CD14-positive monocyte (primary cell): ENCODE measurements around the gene DNAH10. TPM values are rescaled to one million over a fixed set of nuclear protein-coding genes. Genes with fewer than 3 reads are reported as not detected.

Experiments
- DNase-seq, 3 donors: peaks; one replicate each; pipeline ENCODE4 v3.0.0-alpha.2; 2011 to 2022
- H2AFZ ChIP-seq: 2 replicates; pipeline ENCODE4 v1.6.0; 2012; ENCODE audit warnings: mild to moderate bottlenecking, low read depth, low read length, inconsistent platforms; ENCODE audit not compliant: insufficient read depth, poor library complexity, severe bottlenecking
- H3K27ac ChIP-seq, 2 donors: 1 replicate in 1 of 2; 2 replicates in 1 of 2; pipeline ENCODE4 v1.5.1; 2012 to 2013; ENCODE audit warnings: low read length in 2 of 2, control low read depth in 1 of 2, inconsistent platforms in 1 of 2, low read depth in 1 of 2, mild to moderate bottlenecking in 1 of 2
- H3K27me3 ChIP-seq, 2 donors: one replicate each; pipeline versions ENCODE4 v1.6.0 to v1.6.1; 2011 to 2013; ENCODE audit warnings: low read length in 2 of 2; ENCODE audit not compliant: control insufficient read depth in 2 of 2, insufficient read depth in 2 of 2
- H3K36me3 ChIP-seq, 2 donors: replicated peaks in 1 of 2; 1 replicate in 1 of 2; 2 replicates in 1 of 2; pipeline versions ENCODE4 v1.5.1 to v1.6.1; 2012 to 2013; ENCODE audit warnings: low read length in 2 of 2, control low read depth in 1 of 2, inconsistent platforms in 1 of 2, mild to moderate bottlenecking in 1 of 2; ENCODE audit not compliant: insufficient read depth in 2 of 2, control insufficient read depth in 1 of 2
- H3K4me1 ChIP-seq, 2 donors: 1 replicate in 1 of 2; 2 replicates in 1 of 2; pipeline versions ENCODE4 v1.5.1 to v1.6.1; 2012 to 2013; ENCODE audit warnings: low read length in 2 of 2, control low read depth in 1 of 2, inconsistent platforms in 1 of 2, mild to moderate bottlenecking in 1 of 2, moderate library complexity in 1 of 2; ENCODE audit not compliant: insufficient read depth in 2 of 2, control insufficient read depth in 1 of 2
- H3K4me2 ChIP-seq: replicated peaks from 2 replicates; pipeline ENCODE3; 2012; ENCODE audit warnings: low read length, moderate library complexity, mild to moderate bottlenecking; ENCODE audit not compliant: poor library complexity, severe bottlenecking; ENCODE audit errors: extremely low read depth
- H3K4me3 ChIP-seq, 3 experiments: fragments of 200-600 bp in 1 of 3; sonication (generic) in 1 of 3; replicated peaks in 1 of 3; 1 replicate in 2 of 3; 2 replicates in 1 of 3; pipeline ENCODE4 v1.5.1; 2011 to 2013; ENCODE audit warnings: low read length in 3 of 3, mild to moderate bottlenecking in 3 of 3, control low read depth in 2 of 3, low read depth in 2 of 3, inconsistent platforms in 1 of 3, moderate library complexity in 1 of 3
- H3K79me2 ChIP-seq: 2 replicates; pipeline ENCODE4 v1.6.0; 2012; ENCODE audit warnings: mild to moderate bottlenecking, control low read depth, inconsistent platforms, low read length, moderate library complexity; ENCODE audit not compliant: insufficient read depth
- H3K9ac ChIP-seq: 2 replicates; pipeline ENCODE4 v1.6.0; 2017; ENCODE audit warnings: low read length, mild to moderate bottlenecking; ENCODE audit not compliant: insufficient read depth, poor library complexity, severe bottlenecking
- H3K9me3 ChIP-seq, 2 donors: replicated peaks in 1 of 2; 1 replicate in 1 of 2; 2 replicates in 1 of 2; pipeline versions ENCODE4 v1.5.1 to v1.6.1; 2012 to 2013; ENCODE audit warnings: low read length in 2 of 2, control low read depth in 1 of 2; ENCODE audit not compliant: control insufficient read depth in 1 of 2, insufficient read depth in 1 of 2
- H4K20me1 ChIP-seq: 2 replicates; pipeline ENCODE4 v1.6.0; 2012; ENCODE audit warnings: mild to moderate bottlenecking, low read length, control low read depth, moderate library complexity; ENCODE audit not compliant: insufficient read depth
- H3K27ac Mint-ChIP-seq, 7 donors: one replicate each; pipeline ENCODE4 v1.8.0; 2020; ENCODE audit warnings: mild to moderate bottlenecking in 7 of 7, mixed read lengths in 7 of 7, moderate library complexity in 6 of 7, inconsistent platforms in 2 of 7
- H3K27me3 Mint-ChIP-seq, 3 donors: one replicate each; pipeline ENCODE4 v1.8.0; 2021 to 2022; ENCODE audit warnings: low read depth in 3 of 3, mild to moderate bottlenecking in 3 of 3, mixed read lengths in 3 of 3, moderate library complexity in 3 of 3, inconsistent platforms in 1 of 3
- H3K36me3 Mint-ChIP-seq, 2 donors: one replicate each; pipeline ENCODE4 v1.8.0; 2020; ENCODE audit warnings: mixed read lengths in 2 of 2, inconsistent platforms in 1 of 2, mild to moderate bottlenecking in 1 of 2
- H3K4me1 Mint-ChIP-seq: one replicate; pipeline ENCODE4 v1.8.0; 2020; ENCODE audit warnings: mild to moderate bottlenecking, mixed read lengths
- H3K4me3 Mint-ChIP-seq, 2 donors: one replicate each; pipeline ENCODE4 v1.8.0; 2020; ENCODE audit warnings: mild to moderate bottlenecking in 2 of 2, mixed read lengths in 2 of 2, moderate library complexity in 1 of 2
- H3K9me3 Mint-ChIP-seq, 7 donors: one replicate each; pipeline ENCODE4 v1.8.0; 2020 to 2022; ENCODE audit warnings: mixed read lengths in 7 of 7, mild to moderate bottlenecking in 6 of 7, moderate library complexity in 6 of 7, inconsistent platforms in 2 of 7
- CTCF ChIP-seq: fragments of 200-600 bp; IDR thresholded peaks from one replicate; pipeline ENCODE4 v1.8.0; 2022; ENCODE audit warnings: antibody characterized with exemption, mild to moderate bottlenecking
- WGBS: methylation state at CpG from one replicate; pipeline ENCODE4 v1.1.5; 2013; ENCODE audit warnings: missing lambda C conversion rate; ENCODE audit not compliant: insufficient coverage; 5-methylcytosine and 5-hydroxymethylcytosine counted together
- intact Hi-C, 2 donors: fragments of 100-400 bp; cut with micrococcal nuclease; formaldehyde crosslinking; loops; one replicate each; pipeline versions ENCODE4 v1.15.0 to v1.15.1; 2023
- polyA plus RNA-seq, 3 donors: library from polyadenylated mRNA; depleted of rRNA in 1 of 3; unstranded in 2 of 3; stranded (reverse) in 1 of 3; fragments of 300-500 nt in 2 of 3; fragments of >200 nt in 1 of 3; fragmentation: Illumina TruSeq in 2 of 3; gene quantifications; 1 replicate in 2 of 3; 2 replicates in 1 of 3; pipeline ENCODE4 v1.2.3, GENCODE V29; 2012 to 2021

DNAH10 gene
- polyA plus RNA-seq, 3 donors = not detected

GRCh38 chr12:123912415-123913380 lies 150.6 kb downstream of the DNAH10 start:
- WGBS = 83% methylated on average over 20 of the region's 25 CpGs
- H3K36me3 ChIP-seq = no peaks in the 10 kb centered on the region
- peaks cover 0 to 1% (median 0%) of the 10 kb centered on the region in 7 donors for H3K9me3 Mint-ChIP-seq
- H4K20me1 ChIP-seq = no peaks in the 10 kb centered on the region
- no peaks in the 10 kb centered on the region for H3K27me3 ChIP-seq
- peaks cover 3% of the 10 kb centered on the region in 3 donors for H3K27me3 Mint-ChIP-seq
- no peak overlapping the region for H3K4me3 Mint-ChIP-seq
- intact Hi-C loops = no loop called here
- H3K4me1 Mint-ChIP-seq = no peaks in the 10 kb centered on the region
- no peak for DNase-seq
- H3K4me1 ChIP-seq = no peaks in the 10 kb centered on the region
- H3K9me3 ChIP-seq = no peaks in the 10 kb centered on the region
- no peak overlapping the region for H3K4me2 ChIP-seq
- no peaks in the 10 kb centered on the region for H3K36me3 Mint-ChIP-seq
- H2AFZ ChIP-seq = no peak overlapping the region
- H3K27ac ChIP-seq = no peak overlapping the region
- no peak overlapping the region for H3K4me3 ChIP-seq
- TF ChIP-seq CTCF = no peak
- no peak overlapping the region for H3K27ac Mint-ChIP-seq
- H3K79me2 ChIP-seq = no peaks in the 10 kb centered on the region
- no peak overlapping the region for H3K9ac ChIP-seq

DNA sequence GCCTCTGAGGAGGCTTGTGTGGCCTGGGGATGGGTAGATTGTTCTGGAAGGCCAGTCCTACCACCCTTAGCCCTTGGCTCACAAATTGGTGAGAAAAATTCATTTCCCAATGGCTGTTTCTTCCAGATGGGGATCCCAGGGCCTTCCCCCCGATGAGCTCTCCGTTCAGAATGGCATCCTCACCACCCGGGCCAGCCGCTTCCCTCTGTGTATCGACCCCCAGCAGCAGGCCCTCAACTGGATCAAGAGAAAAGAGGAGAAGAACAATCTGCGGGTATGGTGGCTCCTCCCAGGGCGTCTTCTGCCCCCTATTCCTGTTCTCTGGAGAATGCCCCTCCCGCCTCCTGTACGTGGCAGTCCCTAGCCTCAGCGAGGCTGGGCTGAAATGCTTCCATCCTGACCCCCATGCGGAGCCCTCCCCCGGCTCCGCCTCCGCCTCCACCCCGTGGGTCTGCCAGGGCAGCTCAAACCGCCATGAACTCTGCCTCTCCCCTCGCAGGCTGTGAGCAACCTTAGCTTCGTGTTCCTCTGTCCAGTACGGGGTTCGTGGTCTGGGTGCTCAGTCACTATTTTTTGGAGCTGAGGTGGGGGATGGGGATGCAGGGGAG lies 152.7 kb downstream of the DNAH10 start:
- H3K27ac Mint-ChIP-seq = no peak overlapping the region

More for the DNA sequence above, 152.7 kb downstream of the DNAH10 start:
- Histone ChIP-seq H3K4me1 (no peaks in the 10 kb centered on the region), H3K9me3 (no peaks in the 10 kb centered on the region), H2AFZ (no peak overlapping the region), H3K79me2 (no peaks in the 10 kb centered on the region), H3K27me3 (no peaks in the 10 kb centered on the region), H3K27ac (no peak overlapping the region), H3K4me3 (no peak overlapping the region), H3K4me2 (no peak overlapping the region), H4K20me1 (no peaks in the 10 kb centered on the region), H3K9ac (no peak overlapping the region), H3K36me3 (no peaks in the 10 kb centered on the region)
- no peak for DNase-seq
- intact Hi-C loops = no loop called here
- H3K4me1 Mint-ChIP-seq = no peaks in the 10 kb centered on the region
- no peak overlapping the region for H3K4me3 Mint-ChIP-seq
- peaks cover 0 to 1% (median 0%) of the 10 kb centered on the region in 7 donors for H3K9me3 Mint-ChIP-seq
- H3K36me3 Mint-ChIP-seq = no peaks in the 10 kb centered on the region
- no peak for TF ChIP-seq CTCF
- peaks cover 1 to 3% (median 3%) of the 10 kb centered on the region in 3 donors for H3K27me3 Mint-ChIP-seq
- 84% methylated on average over 12 of the region's 20 CpGs for WGBS
